HG02870 (cell line): Measurements from ENCODE around the gene TFRC.
"Not testable (repeated sequence)": the region's sequence is repeated elsewhere in the genome, so short reads cannot be mapped to it uniquely, and the experiment has no call there.

Experiments
- ATAC-seq: cut with Tn5 transposase; IDR thresholded peaks from one replicate; pipeline ENCODE4 v1.9.1; 2021; ENCODE audit warnings: mild to moderate bottlenecking, moderate library complexity; ENCODE audit not compliant: unreplicated experiment

The TFRC gene

DNA sequence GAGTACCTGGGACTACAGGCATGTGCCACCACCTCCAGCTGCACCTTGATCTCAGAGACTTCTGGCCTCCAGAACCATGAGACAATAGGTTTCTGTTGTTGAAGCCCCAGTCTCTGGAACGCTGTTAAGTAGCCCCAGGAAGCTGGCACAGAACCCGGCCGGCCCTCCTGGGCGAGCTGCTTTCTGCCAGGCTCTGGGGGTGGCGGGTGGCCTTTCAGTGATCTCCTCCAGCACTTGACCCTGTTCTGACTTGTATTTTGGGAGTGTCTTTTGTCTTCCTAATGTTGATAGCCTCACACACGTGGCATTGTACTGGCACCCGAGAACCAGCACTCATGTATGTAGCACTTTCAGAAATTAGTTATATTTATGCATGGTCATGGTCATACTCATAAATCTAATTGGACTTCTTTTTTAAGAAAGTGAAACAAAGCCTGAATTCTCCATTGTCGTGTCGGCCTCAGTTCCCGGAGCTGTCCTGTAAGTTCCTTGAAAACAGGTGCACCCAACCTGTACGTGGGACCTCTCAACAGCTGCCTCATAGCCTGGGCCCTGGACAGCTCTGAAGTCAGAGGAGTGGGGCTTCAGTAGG is 74.0 kb downstream of the TFRC start:
- no peak for ATAC-seq

DNA sequence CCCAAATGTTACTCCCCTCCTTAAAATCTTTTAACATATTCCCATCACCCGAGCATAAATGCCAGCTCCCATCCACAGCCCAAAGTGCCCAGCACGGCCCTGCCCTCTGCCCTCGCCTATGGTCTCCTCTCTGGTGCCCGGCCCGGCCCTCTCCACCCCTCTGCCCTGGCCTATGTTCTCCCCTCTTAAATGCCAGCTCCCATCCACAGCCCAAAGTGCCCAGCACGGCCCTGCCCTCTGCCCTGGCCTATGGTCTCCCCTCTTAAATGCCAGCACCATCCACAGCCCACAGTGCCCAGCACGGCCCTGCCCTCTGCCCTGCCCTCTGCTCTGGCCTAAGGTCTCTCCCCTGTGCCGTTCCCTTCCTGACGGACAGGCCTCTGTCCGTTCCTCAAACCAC is 76.6 kb downstream of the TFRC start:
- ATAC-seq: not testable (repeated sequence)

DNA sequence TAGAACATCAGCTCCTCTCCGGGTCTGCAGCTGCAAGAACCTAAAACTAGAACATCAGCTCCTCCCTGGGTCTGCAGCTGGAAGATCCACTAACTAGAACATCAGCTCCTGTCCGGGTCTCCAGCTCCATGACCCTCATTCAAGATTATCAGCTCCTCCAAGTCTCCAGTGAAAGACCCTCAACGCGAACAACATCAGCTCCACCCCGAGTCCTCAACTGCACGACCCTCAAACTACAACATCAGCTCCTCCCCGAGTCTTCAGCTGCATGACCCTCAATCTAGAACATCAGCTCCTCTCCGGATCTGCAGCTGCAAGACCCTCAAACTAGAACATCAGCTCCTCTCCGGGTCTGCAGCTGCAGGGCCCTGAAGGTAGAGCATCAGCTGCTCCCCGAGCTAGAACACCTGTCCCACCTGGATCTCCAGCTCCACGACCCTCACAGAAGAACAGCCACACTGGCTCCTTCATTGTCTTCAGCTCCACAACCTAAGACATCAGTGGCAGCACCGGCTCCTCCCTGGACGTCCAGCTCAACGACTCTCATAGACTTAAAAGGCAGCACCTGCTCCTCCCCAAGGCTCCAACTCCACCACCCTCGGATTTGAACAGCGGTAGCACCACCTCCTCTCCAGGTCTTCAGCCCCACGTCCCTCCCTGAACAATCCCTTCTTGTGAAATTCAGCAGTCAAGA is 77.4 kb downstream of the TFRC start:
- ATAC-seq: not testable (repeated sequence)

DNA sequence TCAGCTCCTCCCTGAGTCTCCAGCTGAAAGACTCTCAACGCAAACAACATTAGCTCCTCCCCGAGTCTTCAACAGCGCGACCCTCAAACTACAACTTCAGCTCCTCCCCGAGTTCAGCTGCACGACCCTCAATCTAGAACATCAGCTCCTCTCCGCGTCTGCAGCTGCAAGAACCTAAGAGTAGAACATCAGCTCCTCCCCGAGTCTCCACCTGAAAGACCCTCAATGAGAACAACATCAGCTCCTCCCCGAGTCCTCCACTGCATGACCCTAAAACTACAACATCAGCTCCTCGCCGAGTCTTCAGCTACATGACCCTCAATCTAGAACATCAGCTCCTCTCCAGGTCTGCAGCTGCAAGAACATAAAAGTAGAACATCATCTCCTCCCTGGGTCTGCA is 78.3 kb downstream of the TFRC start:
- no peak for ATAC-seq

DNA sequence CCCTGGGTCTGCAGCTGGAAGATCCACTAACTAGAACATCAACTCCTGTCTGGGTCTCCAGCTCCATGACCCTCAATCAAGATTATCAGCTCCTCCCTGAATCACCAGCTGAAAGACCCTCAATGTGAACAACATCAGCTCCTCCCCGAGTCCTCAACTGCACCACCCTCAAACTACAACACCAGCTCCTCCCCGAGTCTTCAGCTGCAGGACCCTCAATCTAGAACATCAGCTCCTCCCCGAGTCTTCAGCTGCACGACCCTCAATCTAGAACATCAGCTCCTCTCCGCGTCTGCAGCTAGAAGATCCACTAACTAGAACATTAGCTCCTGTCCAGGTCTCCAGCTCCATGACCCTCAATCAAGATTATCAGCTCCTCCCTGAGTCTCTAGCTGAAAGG is 79.2 kb downstream of the TFRC start:
- ATAC-seq: not testable (repeated sequence)

DNA sequence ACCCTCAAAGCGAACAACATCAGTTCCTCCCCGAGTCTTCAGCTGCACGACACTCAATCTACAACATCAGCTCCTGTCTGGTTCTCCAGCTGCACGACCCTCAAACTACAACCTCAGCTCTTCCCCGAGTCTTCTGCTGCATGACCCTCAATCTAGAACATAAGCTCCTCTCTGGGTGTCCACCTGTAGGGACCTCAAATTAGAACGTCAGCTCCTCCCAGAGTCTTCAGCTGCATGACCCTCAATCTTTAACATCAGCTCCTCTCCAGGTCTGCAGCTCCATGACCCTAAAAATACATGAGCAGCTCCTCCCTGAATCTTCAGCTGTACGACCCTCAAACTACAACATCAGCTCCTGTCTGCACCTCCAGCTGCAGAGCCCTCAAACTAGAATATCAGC is 80.7 kb downstream of the TFRC start:
- ATAC-seq: not testable (repeated sequence)

DNA sequence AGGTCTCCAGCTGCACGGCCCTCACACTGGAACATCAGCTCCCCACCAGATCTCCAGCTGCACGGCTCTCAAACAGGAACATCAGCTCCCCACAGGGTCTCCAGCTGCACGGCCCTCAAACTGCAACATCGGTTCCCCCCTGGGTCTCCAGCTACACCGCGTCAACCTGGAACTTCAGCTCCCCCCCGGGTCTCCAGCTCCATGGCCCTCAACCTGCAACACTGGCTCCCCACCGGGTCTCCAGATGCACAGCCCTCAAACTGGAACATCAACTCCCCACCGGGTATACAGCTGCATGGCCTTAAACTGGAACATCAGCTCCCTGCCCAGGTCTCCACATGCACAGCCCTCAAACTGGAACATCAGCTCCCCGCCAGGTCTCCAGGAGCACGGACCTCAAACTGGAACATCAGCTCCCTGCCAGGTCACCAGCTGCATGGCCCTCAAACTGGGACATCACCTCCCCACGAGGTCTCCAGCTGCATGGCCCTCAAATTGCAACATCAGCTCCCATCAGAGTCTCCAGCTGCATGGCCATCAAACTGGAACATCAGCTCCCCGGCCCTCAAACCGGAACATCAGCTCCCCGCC is 81.4 kb downstream of the TFRC start:
- ATAC-seq: not testable (repeated sequence)

DNA sequence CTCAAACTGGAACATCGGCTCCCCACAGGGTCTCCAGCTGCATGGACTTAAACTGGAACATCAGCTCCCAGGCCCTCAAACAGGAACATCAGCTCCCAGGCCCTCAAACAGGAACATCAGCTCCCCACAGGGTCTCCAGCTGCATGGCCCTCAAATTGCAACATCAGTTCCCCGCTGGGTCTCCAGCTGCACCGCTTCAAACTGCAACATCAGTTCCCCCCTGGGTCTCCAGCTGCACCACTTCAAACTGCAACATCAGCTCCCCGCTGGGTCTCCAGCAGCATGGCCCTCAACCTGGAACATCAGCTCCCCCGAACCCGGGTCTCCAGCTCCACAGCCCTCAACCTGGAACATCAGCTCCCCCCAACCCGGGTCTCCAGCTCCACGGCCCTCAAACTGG is 82.0 kb downstream of the TFRC start:
- no peak for ATAC-seq
